PC-3 (cell line): Measurements from ENCODE around the gene CPNE7. TPM values are rescaled to one million over a fixed set of nuclear protein-coding genes. Genes with fewer than 3 reads are reported as not detected.

Experiments used
- ATAC-seq: fragments of 200-7000 bp; cut with Tn5 transposase; 2 replicates; pipeline ENCODE4 v1.9.1; 2020; ENCODE audit warnings: mild to moderate bottlenecking, moderate library complexity
- BruUV-seq: library from RNA; stranded (reverse); fragments of 400-500 nt; replicated peaks from 2 replicates; lab custom pipeline; 2021; lab: Mats Ljungman, UMichigan
- CTCF ChIA-PET: fragments of 300-600 bp; sonication (Branson Sonifier 250); formaldehyde crosslinking; loops from one replicate; lab custom pipeline; 2022; ENCODE audit warnings: antibody characterized with exemption; lab: Charles Lee
- POLR2A ChIA-PET: fragments of 300-600 bp; sonication (Branson Sonifier 250); formaldehyde crosslinking; loops from one replicate; lab custom pipeline; 2022; ENCODE audit warnings: antibody characterized with exemption; ENCODE audit not compliant: unreplicated experiment; lab: Charles Lee
- DNase-seq: peaks from one replicate; pipeline ENCODE4 v3.0.0-alpha.2; 2015
- H2AFZ ChIP-seq: fragments of 300-600 bp; sonication (generic); 2 replicates; pipeline ENCODE4 v1.6.0; 2016; ENCODE audit warnings: antibody characterized with exemption, low read length
- H3F3A ChIP-seq: fragments of 300-600 bp; sonication (generic); one replicate; pipeline ENCODE4 v1.6.0; 2017; ENCODE audit warnings: antibody characterized with exemption, low read length, control low read depth, mild to moderate bottlenecking; ENCODE audit not compliant: unreplicated experiment
- H3K27ac ChIP-seq: fragments of 300-600 bp; sonication (generic); 2 replicates; pipeline ENCODE4 v1.5.1; 2016; ENCODE audit warnings: mild to moderate bottlenecking, low read length
- H3K27me3 ChIP-seq: fragments of 300-600 bp; sonication (generic); 2 replicates; pipeline ENCODE4 v1.6.1; 2016; ENCODE audit warnings: low read length, mixed read lengths
- H3K36me3 ChIP-seq: fragments of 300-600 bp; sonication (generic); 2 replicates; pipeline ENCODE4 v1.6.1; 2016; ENCODE audit warnings: low read depth, mixed run types, low read length, mixed read lengths
- H3K4me1 ChIP-seq: fragments of 300-600 bp; sonication (generic); 2 replicates; pipeline ENCODE4 v1.5.1; 2016; ENCODE audit warnings: low read length; ENCODE audit not compliant: insufficient read depth
- H3K4me2 ChIP-seq: fragments of 300-600 bp; sonication (generic); 2 replicates; pipeline ENCODE4 v1.6.0; 2016; ENCODE audit warnings: low read length
- H3K4me3 ChIP-seq: fragments of 300-600 bp; sonication (generic); 2 replicates; pipeline ENCODE4 v1.5.1; 2016; ENCODE audit warnings: mild to moderate bottlenecking, low read length, mixed read lengths
- H3K79me2 ChIP-seq: fragments of 300-600 bp; sonication (generic); 2 replicates; pipeline ENCODE4 v1.6.1; 2017; ENCODE audit warnings: low read length, mixed read lengths
- H3K9ac ChIP-seq: fragments of 300-600 bp; sonication (generic); 2 replicates; pipeline ENCODE4 v1.6.0; 2016; ENCODE audit warnings: mild to moderate bottlenecking, low read length
- H3K9me2 ChIP-seq: fragments of 300-600 bp; sonication (generic); replicated peaks from 2 replicates; pipeline ENCODE4 v1.6.1; 2016; ENCODE audit warnings: mixed run types, low read length, mixed read lengths
- H3K9me3 ChIP-seq: fragments of 300-600 bp; sonication (generic); 2 replicates; pipeline ENCODE4 v1.6.1; 2016; ENCODE audit warnings: low read length, mixed read lengths
- H4K20me1 ChIP-seq: fragments of 300-600 bp; sonication (generic); 2 replicates; pipeline ENCODE4 v1.6.1; 2016; ENCODE audit warnings: low read length, mixed read lengths
- EZH2 ChIP-seq: fragments of 300-600 bp; sonication (generic); IDR thresholded peaks from one replicate; pipeline ENCODE4 v1.6.1; 2017; ENCODE audit warnings: antibody characterized with exemption, mild to moderate bottlenecking, low read length; ENCODE audit not compliant: unreplicated experiment
- EZH2phosphoT487 ChIP-seq: fragments of 300-600 bp; sonication (generic); IDR thresholded peaks from 2 replicates; pipeline ENCODE4 v1.6.1; 2018; ENCODE audit warnings: mild to moderate bottlenecking, antibody characterized with exemption, low read length, borderline replicate concordance
- intact Hi-C: fragments of 100-400 bp; cut with micrococcal nuclease; formaldehyde crosslinking; loops from 2 replicates; pipeline ENCODE4 v1.9.0; 2023
- total RNA-seq: library from RNA; depleted of rRNA; stranded (reverse); fragments of >200 nt; gene quantifications from 2 replicates; pipeline ENCODE4 v1.2.3, GENCODE V29; 2014
- TF ChIP-seq, protein P1 (sequence below): fragments of 300-600 bp; sonication (generic); conservative IDR thresholded peaks from 2 replicates; pipeline ENCODE4 v1.5.1; 2017; ENCODE audit warnings: antibody characterized with exemption, low read depth, mild to moderate bottlenecking, low read length

CPNE7 gene
- total RNA-seq, 1 experiment from 2014 or later: 29.7 TPM

DNA sequence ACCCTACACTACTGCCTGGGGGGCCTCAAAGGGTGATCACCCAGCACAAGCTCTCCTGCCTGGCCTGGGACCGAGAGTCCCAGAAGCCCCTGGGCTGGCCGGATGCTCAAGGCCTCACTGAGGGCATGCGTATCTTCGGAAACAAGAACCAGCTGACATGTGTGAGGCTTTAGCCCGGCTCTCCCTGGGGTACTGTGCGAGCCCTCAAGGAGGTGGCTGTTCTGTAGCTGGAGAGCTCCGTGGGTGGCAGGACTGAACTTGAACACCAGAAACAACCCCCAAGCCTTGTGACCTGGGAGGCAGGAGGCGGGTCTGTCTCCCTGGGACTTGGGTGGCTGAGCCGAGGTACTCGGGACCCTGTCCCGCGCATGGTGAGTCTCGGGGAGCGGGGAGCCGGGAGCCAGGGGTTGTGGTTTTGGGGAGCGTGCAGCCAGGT is 44.9 kb downstream of the CPNE7 start:
- BruUV-seq: no TSS peak
- Histone ChIP-seq H3K4me2 (no peak overlapping the region), H2AFZ (no peak overlapping the region), H3K79me2 (no peaks in the 10 kb centered on the region), H3K4me3 (no peak overlapping the region), H3K9me3 (no peaks in the 10 kb centered on the region), H4K20me1 (no peaks in the 10 kb centered on the region), H3K27ac (no peak overlapping the region), H3K9me2 (no peaks in the 10 kb centered on the region), H3F3A (no peaks in the 10 kb centered on the region), H3K36me3 (no peaks in the 10 kb centered on the region), H3K4me1 (no peaks in the 10 kb centered on the region), H3K9ac (no peak overlapping the region), H3K27me3 (no peaks in the 10 kb centered on the region)
- ChIA-PET POLR2A (no interaction called here), CTCF (no interaction called here)
- no peak for DNase-seq
- intact Hi-C loops: no loop called here
- no peak for ATAC-seq
- TF ChIP-seq, protein P1, sequence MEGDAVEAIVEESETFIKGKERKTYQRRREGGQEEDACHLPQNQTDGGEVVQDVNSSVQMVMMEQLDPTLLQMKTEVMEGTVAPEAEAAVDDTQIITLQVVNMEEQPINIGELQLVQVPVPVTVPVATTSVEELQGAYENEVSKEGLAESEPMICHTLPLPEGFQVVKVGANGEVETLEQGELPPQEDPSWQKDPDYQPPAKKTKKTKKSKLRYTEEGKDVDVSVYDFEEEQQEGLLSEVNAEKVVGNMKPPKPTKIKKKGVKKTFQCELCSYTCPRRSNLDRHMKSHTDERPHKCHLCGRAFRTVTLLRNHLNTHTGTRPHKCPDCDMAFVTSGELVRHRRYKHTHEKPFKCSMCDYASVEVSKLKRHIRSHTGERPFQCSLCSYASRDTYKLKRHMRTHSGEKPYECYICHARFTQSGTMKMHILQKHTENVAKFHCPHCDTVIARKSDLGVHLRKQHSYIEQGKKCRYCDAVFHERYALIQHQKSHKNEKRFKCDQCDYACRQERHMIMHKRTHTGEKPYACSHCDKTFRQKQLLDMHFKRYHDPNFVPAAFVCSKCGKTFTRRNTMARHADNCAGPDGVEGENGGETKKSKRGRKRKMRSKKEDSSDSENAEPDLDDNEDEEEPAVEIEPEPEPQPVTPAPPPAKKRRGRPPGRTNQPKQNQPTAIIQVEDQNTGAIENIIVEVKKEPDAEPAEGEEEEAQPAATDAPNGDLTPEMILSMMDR: no peak
- TF ChIP-seq EZH2phosphoT487 (no peak), EZH2 (no peak)

DNA sequence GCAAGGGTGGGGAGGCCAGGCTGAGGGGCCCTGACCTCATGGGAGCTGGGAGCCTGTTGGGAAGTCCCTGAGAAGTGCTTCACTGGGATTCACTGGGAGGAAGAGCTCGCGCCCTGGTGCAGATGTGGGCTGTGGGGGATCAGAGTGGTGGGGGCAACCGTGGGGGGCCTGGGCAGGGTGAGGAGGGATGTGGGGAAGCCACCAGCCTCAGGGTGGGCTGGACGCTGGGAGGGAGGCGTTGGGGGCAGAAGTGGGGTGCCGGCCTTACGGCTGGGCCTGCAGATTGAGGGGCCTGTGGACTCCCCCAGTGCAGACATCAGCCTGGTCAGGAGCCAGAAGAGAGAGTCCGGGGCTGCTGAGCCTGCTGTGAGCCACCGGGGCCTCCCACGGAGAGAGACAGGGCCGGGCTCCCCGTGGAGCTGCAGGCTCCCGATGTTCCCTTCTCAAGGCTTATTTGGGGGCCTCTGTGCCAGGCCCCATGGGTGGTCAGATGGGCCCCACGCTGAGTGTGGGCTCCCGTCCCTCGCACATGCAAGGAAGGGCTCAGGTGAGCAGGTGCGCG is 45.7 kb downstream of the CPNE7 start:
- POLR2A ChIA-PET: no interaction called here
- H3K9ac ChIP-seq: no peak overlapping the region

More for the DNA sequence above, 45.7 kb downstream of the CPNE7 start:
- Histone ChIP-seq H3K4me3 (no peak overlapping the region), H3K79me2 (no peaks in the 10 kb centered on the region), H2AFZ (no peak overlapping the region), H3K27ac (no peak overlapping the region), H3K4me2 (no peak overlapping the region), H3K36me3 (no peaks in the 10 kb centered on the region), H3K9me3 (no peaks in the 10 kb centered on the region), H3K27me3 (no peaks in the 10 kb centered on the region), H3K4me1 (no peaks in the 10 kb centered on the region), H3K9me2 (no peaks in the 10 kb centered on the region), H3F3A (no peaks in the 10 kb centered on the region), H4K20me1 (no peaks in the 10 kb centered on the region)
- BruUV-seq: no TSS peak
- intact Hi-C loops: no loop called here
- CTCF ChIA-PET: no interaction called here
- no peak for ATAC-seq
- DNase-seq: no peak
- TF ChIP-seq EZH2: no peak
- TF ChIP-seq, protein P1: no peak
- no peak for TF ChIP-seq EZH2phosphoT487
